Trophoblast cell (in vitro differentiated cells and primary cell): ENCODE results near the gene NUDT2.
A peak's percentile ranks its signal among the peaks of the same experiment; 100 is the strongest.

Experiments
- DNase-seq, 2 donors: peaks; one replicate each; pipeline ENCODE4 v3.0.0-alpha.2; 2016
- H2AFZ ChIP-seq: 2 replicates; pipeline ENCODE4 v1.6.1; 2013; ENCODE audit warnings: low read length, moderate library complexity, mild to moderate bottlenecking; ENCODE audit not compliant: insufficient read depth, poor library complexity
- H2AK5ac ChIP-seq: 2 replicates; pipeline ENCODE4 v1.6.1; 2013; ENCODE audit warnings: mild to moderate bottlenecking, low read length
- H2BK120ac ChIP-seq: 2 replicates; pipeline ENCODE4 v1.6.1; 2013; ENCODE audit warnings: low read length, mild to moderate bottlenecking, moderate library complexity; ENCODE audit not compliant: insufficient read depth, poor library complexity
- H2BK12ac ChIP-seq: 2 replicates; pipeline ENCODE4 v1.6.1; 2013; ENCODE audit warnings: mild to moderate bottlenecking, low read length, moderate library complexity
- H2BK5ac ChIP-seq: 2 replicates; pipeline ENCODE4 v1.6.1; 2013; ENCODE audit warnings: low read length, low read depth, moderate library complexity, mild to moderate bottlenecking; ENCODE audit not compliant: poor library complexity
- H3K14ac ChIP-seq: 2 replicates; pipeline ENCODE4 v1.6.1; 2013; ENCODE audit warnings: mild to moderate bottlenecking, low read length
- H3K18ac ChIP-seq: 2 replicates; pipeline ENCODE4 v1.6.1; 2013; ENCODE audit warnings: mild to moderate bottlenecking, low read length
- H3K23ac ChIP-seq: 2 replicates; pipeline ENCODE4 v1.6.1; 2013; ENCODE audit warnings: low read length
- H3K27ac ChIP-seq: 2 replicates; pipeline ENCODE4 v1.5.1; 2013; ENCODE audit warnings: low read depth, mild to moderate bottlenecking, inconsistent platforms, low read length, moderate library complexity
- H3K27me3 ChIP-seq: 2 replicates; pipeline ENCODE4 v1.6.1; 2013; ENCODE audit warnings: inconsistent platforms, mild to moderate bottlenecking, low read length, moderate library complexity; ENCODE audit not compliant: insufficient read depth
- H3K36me3 ChIP-seq, 2 experiments: 1 replicate in 1 of 2; 2 replicates in 1 of 2; pipeline ENCODE4 v1.6.1; 2013; ENCODE audit warnings: low read length in 2 of 2, mild to moderate bottlenecking in 2 of 2, moderate library complexity in 1 of 2; ENCODE audit not compliant: insufficient read depth in 2 of 2, control insufficient read depth in 1 of 2
- H3K4ac ChIP-seq: 2 replicates; pipeline ENCODE4 v1.6.1; 2013; ENCODE audit warnings: low read depth, mild to moderate bottlenecking, low read length, moderate library complexity
- H3K4me1 ChIP-seq, 2 experiments: 1 replicate in 1 of 2; 2 replicates in 1 of 2; pipeline ENCODE4 v1.6.1; 2013; ENCODE audit warnings: low read length in 2 of 2, mild to moderate bottlenecking in 2 of 2, moderate library complexity in 1 of 2; ENCODE audit not compliant: insufficient read depth in 2 of 2, control insufficient read depth in 1 of 2
- H3K4me2 ChIP-seq: 2 replicates; pipeline ENCODE4 v1.6.1; 2013; ENCODE audit warnings: inconsistent platforms, mild to moderate bottlenecking, low read length, moderate library complexity
- H3K4me3 ChIP-seq: 2 replicates; pipeline ENCODE4 v1.5.1; 2013; ENCODE audit warnings: mild to moderate bottlenecking, low read depth, low read length, inconsistent platforms
- H3K79me1 ChIP-seq: one replicate; pipeline ENCODE4 v1.6.1; 2013; ENCODE audit warnings: low read length
- H3K79me2 ChIP-seq: 2 replicates; pipeline ENCODE4 v1.6.1; 2013; ENCODE audit warnings: low read length, mild to moderate bottlenecking; ENCODE audit not compliant: control insufficient read depth, insufficient read depth, poor library complexity
- H3K9ac ChIP-seq: 2 replicates; pipeline ENCODE4 v1.6.1; 2013; ENCODE audit warnings: mild to moderate bottlenecking, low read length
- H3K9me3 ChIP-seq: 2 replicates; pipeline ENCODE4 v1.6.1; 2013; ENCODE audit warnings: low read depth, mild to moderate bottlenecking, control low read depth, inconsistent platforms, low read length; ENCODE audit not compliant: insufficient read depth
- H4K12ac ChIP-seq: 2 replicates; pipeline ENCODE4 v1.6.1; 2013; ENCODE audit warnings: low read depth, mild to moderate bottlenecking, low read length, moderate library complexity
- H4K8ac ChIP-seq: 2 replicates; pipeline ENCODE4 v1.6.1; 2013; ENCODE audit warnings: low read depth, mild to moderate bottlenecking, low read length, moderate library complexity
- H4K91ac ChIP-seq: one replicate; pipeline ENCODE4 v1.6.1; 2013; ENCODE audit warnings: low read depth, mild to moderate bottlenecking, low read length, moderate library complexity
- WGBS: extraction: QIAGEN DNeasy Blood & Tissue Kit; methylation state at CpG from one replicate; pipeline ENCODE4 v1.1.7; 2013; ENCODE audit warnings: missing lambda C conversion rate; ENCODE audit not compliant: insufficient read length, insufficient coverage; ENCODE audit errors: extremely low coverage; 5-methylcytosine and 5-hydroxymethylcytosine counted together

Gene NUDT2

GRCh38 chr9:34380034-34380510 lies 50.7 kb downstream of the NUDT2 start:
- Histone ChIP-seq H2BK12ac (no peak overlapping the region), H3K9ac (no peak overlapping the region), H4K91ac (no peak overlapping the region), H4K8ac (peak overlapping the region; percentile 8), H3K27ac (no peak overlapping the region), H3K79me1 (peaks cover 7% of the 10 kb centered on the region), H3K23ac (no peak overlapping the region), H3K4me3 (no peak overlapping the region), H3K14ac (no peak overlapping the region), H3K4me1 (peaks cover 20 to 28% of the 10 kb centered on the region in 2 experiments), H4K12ac (no peak overlapping the region), H2BK120ac (no peak overlapping the region), H3K36me3 (no peaks in the 10 kb centered on the region), H2AK5ac (no peak overlapping the region), H3K79me2 (peaks cover 3% of the 10 kb centered on the region), H2BK5ac (no peak overlapping the region), H3K4me2 (peak overlapping the region; percentile 78), H3K27me3 (peaks cover 17% of the 10 kb centered on the region), H3K18ac (no peak overlapping the region), H3K9me3 (peaks cover 5% of the 10 kb centered on the region), H3K4ac (no peak overlapping the region), H2AFZ (peak overlapping the region; percentile 46)
- no CpG with 5 or more reads among the region's 24 CpGs for WGBS
- no peak for DNase-seq

- Histone ChIP-seq H2BK120ac (no peak overlapping the region), H4K12ac (no peak overlapping the region), H2BK5ac (no peak overlapping the region), H3K79me2 (peaks cover 3% of the 10 kb centered on the region), H3K4me3 (peak overlapping the region; percentile 63), H3K27me3 (peaks cover 17% of the 10 kb centered on the region), H3K79me1 (peaks cover 7% of the 10 kb centered on the region), H3K4me2 (peak overlapping the region; percentile 78), H2BK12ac (no peak overlapping the region), H4K8ac (peak overlapping the region; percentile 8), H4K91ac (no peak overlapping the region), H3K27ac (no peak overlapping the region), H3K18ac (no peak overlapping the region), H3K9ac (no peak overlapping the region), H3K14ac (no peak overlapping the region), H3K23ac (no peak overlapping the region), H3K4me1 (peaks cover 14 to 21% of the 10 kb centered on the region in 2 experiments), H3K4ac (no peak overlapping the region), H3K36me3 (no peaks in the 10 kb centered on the region), H2AFZ (no peak overlapping the region), H2AK5ac (no peak overlapping the region), H3K9me3 (peaks cover 5% of the 10 kb centered on the region)
- no CpG with 5 or more reads among the region's 59 CpGs for WGBS
- peak; percentile 92 to 93 for DNase-seq
Measured at GRCh38 chr9:34380511-34381315, 51.3 kb downstream of the NUDT2 start.

GRCh38 chr9:34381323-34381722 lies 52.0 kb downstream of the NUDT2 start:
- peaks cover 12 to 17% of the 10 kb centered on the region in 2 experiments for H3K4me1 ChIP-seq
- no peak overlapping the region for H3K4ac ChIP-seq
- peaks cover 5% of the 10 kb centered on the region for H3K79me1 ChIP-seq
- H3K36me3 ChIP-seq = no peaks in the 10 kb centered on the region
- H3K4me3 ChIP-seq = peak overlapping the region; percentile 63
- no peak overlapping the region for H3K23ac ChIP-seq
- no peak overlapping the region for H4K8ac ChIP-seq
- no peak overlapping the region for H4K12ac ChIP-seq
- H3K9ac ChIP-seq = no peak overlapping the region
- no peak overlapping the region for H2BK12ac ChIP-seq
- no peak overlapping the region for H3K14ac ChIP-seq
- H2BK120ac ChIP-seq = no peak overlapping the region
- H2AK5ac ChIP-seq = no peak overlapping the region
- no peak overlapping the region for H4K91ac ChIP-seq
- no peak overlapping the region for H3K18ac ChIP-seq
- peaks cover 3% of the 10 kb centered on the region for H3K79me2 ChIP-seq
- peak overlapping the region; percentile 78 for H3K4me2 ChIP-seq
- peaks cover 5% of the 10 kb centered on the region for H3K9me3 ChIP-seq
- WGBS = no CpG with 5 or more reads among the region's 17 CpGs
- H3K27me3 ChIP-seq = peaks cover 17% of the 10 kb centered on the region
- no peak overlapping the region for H3K27ac ChIP-seq
- H2AFZ ChIP-seq = no peak overlapping the region
- H2BK5ac ChIP-seq = no peak overlapping the region
- DNase-seq = peak in 1 of 2 donors; percentile 14

- no peak overlapping the region for H3K4ac ChIP-seq
- no peak overlapping the region for H3K4me3 ChIP-seq
- H3K4me2 ChIP-seq = no peak overlapping the region
- no peaks in the 10 kb centered on the region for H3K36me3 ChIP-seq
- peaks cover 5% of the 10 kb centered on the region for H3K9me3 ChIP-seq
- H2AK5ac ChIP-seq = no peak overlapping the region
- H2BK12ac ChIP-seq = no peak overlapping the region
- no peak overlapping the region for H3K14ac ChIP-seq
- no peak overlapping the region for H2BK120ac ChIP-seq
- DNase-seq = no peak
- no peak overlapping the region for H3K18ac ChIP-seq
- H2AFZ ChIP-seq = no peak overlapping the region
- H2BK5ac ChIP-seq = no peak overlapping the region
- no peak overlapping the region for H4K91ac ChIP-seq
- WGBS = no CpG with 5 or more reads among the region's 5 CpGs
- peaks cover 17% of the 10 kb centered on the region for H3K27me3 ChIP-seq
- no peak overlapping the region for H3K23ac ChIP-seq
- H3K4me1 ChIP-seq = peaks cover 12 to 17% of the 10 kb centered on the region in 2 experiments
- no peak overlapping the region for H3K27ac ChIP-seq
- peaks cover 2% of the 10 kb centered on the region for H3K79me1 ChIP-seq
- no peak overlapping the region for H4K12ac ChIP-seq
- H3K9ac ChIP-seq = no peak overlapping the region
- H4K8ac ChIP-seq = no peak overlapping the region
- H3K79me2 ChIP-seq = no peaks in the 10 kb centered on the region
Measured at GRCh38 chr9:34382054-34382453, 52.7 kb downstream of the NUDT2 start.
